Neural crest cell (in vitro differentiated cells): ENCODE results near the gene C6orf58. TPM values are rescaled to one million over a fixed set of nuclear protein-coding genes. Genes with fewer than 3 reads are reported as not detected.

ENCODE experiments used
- DNase-seq: peaks from one replicate; pipeline ENCODE4 v3.0.0; 2021; ENCODE audit warnings: low read depth, mixed read lengths, low spot score
- H3K27ac Mint-ChIP-seq: one replicate; pipeline ENCODE4 v1.8.0; 2021; ENCODE audit warnings: mild to moderate bottlenecking, mixed read lengths; ENCODE audit not compliant: unreplicated experiment
- H3K27me3 Mint-ChIP-seq: 2 replicates; pipeline ENCODE4 v1.8.0; 2021; ENCODE audit warnings: low read depth, mild to moderate bottlenecking, mixed read lengths
- H3K36me3 Mint-ChIP-seq: 2 replicates; pipeline ENCODE4 v1.8.0; 2021; ENCODE audit warnings: low read depth, mild to moderate bottlenecking, mixed read lengths
- H3K4me1 Mint-ChIP-seq: 2 replicates; pipeline ENCODE4 v1.8.0; 2021; ENCODE audit warnings: mixed read lengths
- H3K4me3 Mint-ChIP-seq: one replicate; pipeline ENCODE4 v1.8.0; 2021; ENCODE audit warnings: mild to moderate bottlenecking, mixed read lengths
- H3K9me3 Mint-ChIP-seq: 2 replicates; pipeline ENCODE4 v1.8.0; 2021; ENCODE audit warnings: mixed read lengths
- CTCF ChIP-seq: fragments of 200-600 bp; sonication (generic); conservative IDR thresholded peaks from 2 replicates; pipeline ENCODE4 v1.5.0; 2021; ENCODE audit warnings: antibody characterized with exemption, mild to moderate bottlenecking
- total RNA-seq: library from RNA; stranded (reverse); gene quantifications from 2 replicates; pipeline ENCODE4 v1.2.1, GENCODE V29; 2021

The C6orf58 gene
- total RNA-seq, 1 donor from 2014 or later: not detected

GRCh38 chr6:127547215-127547614 lies 29.8 kb upstream of the C6orf58 start:
- peak; percentile 51 for TF ChIP-seq CTCF
- Mint-ChIP-seq H3K36me3 (no peaks in the 10 kb centered on the region), H3K27me3 (no peaks in the 10 kb centered on the region), H3K4me3 (no peak overlapping the region), H3K9me3 (no peaks in the 10 kb centered on the region), H3K27ac (no peak overlapping the region), H3K4me1 (no peaks in the 10 kb centered on the region)
- DNase-seq: no peak

GRCh38 chr6:127547904-127548649 lies 28.9 kb upstream of the C6orf58 start:
- Mint-ChIP-seq H3K4me3 (no peak overlapping the region), H3K36me3 (no peaks in the 10 kb centered on the region), H3K9me3 (no peaks in the 10 kb centered on the region), H3K27me3 (no peaks in the 10 kb centered on the region), H3K4me1 (no peaks in the 10 kb centered on the region), H3K27ac (no peak overlapping the region)
- no peak for TF ChIP-seq CTCF
- no peak for DNase-seq

- H3K4me3 Mint-ChIP-seq: no peak overlapping the region
- H3K36me3 Mint-ChIP-seq: no peaks in the 10 kb centered on the region
- H3K9me3 Mint-ChIP-seq: no peaks in the 10 kb centered on the region
- no peaks in the 10 kb centered on the region for H3K27me3 Mint-ChIP-seq
- no peaks in the 10 kb centered on the region for H3K4me1 Mint-ChIP-seq
- no peak overlapping the region for H3K27ac Mint-ChIP-seq
- no peak for DNase-seq
- no peak for TF ChIP-seq CTCF
Measured at GRCh38 chr6:127550403-127550802, 26.6 kb upstream of the C6orf58 start.

GRCh38 chr6:127554435-127555006 lies 22.5 kb upstream of the C6orf58 start:
- no peaks in the 10 kb centered on the region for H3K36me3 Mint-ChIP-seq
- H3K4me3 Mint-ChIP-seq: no peak overlapping the region
- no peak overlapping the region for H3K27ac Mint-ChIP-seq
- no peak for DNase-seq
- H3K27me3 Mint-ChIP-seq: no peaks in the 10 kb centered on the region
- TF ChIP-seq CTCF: peak; percentile 55
- no peaks in the 10 kb centered on the region for H3K4me1 Mint-ChIP-seq
- no peaks in the 10 kb centered on the region for H3K9me3 Mint-ChIP-seq

GRCh38 chr6:127561660-127562059 lies 15.3 kb upstream of the C6orf58 start:
- no peak overlapping the region for H3K4me3 Mint-ChIP-seq
- no peaks in the 10 kb centered on the region for H3K27me3 Mint-ChIP-seq
- H3K27ac Mint-ChIP-seq: no peak overlapping the region
- no peaks in the 10 kb centered on the region for H3K4me1 Mint-ChIP-seq
- DNase-seq: no peak
- no peaks in the 10 kb centered on the region for H3K36me3 Mint-ChIP-seq
- H3K9me3 Mint-ChIP-seq: no peaks in the 10 kb centered on the region
- TF ChIP-seq CTCF: no peak
